Subcutaneous adipose tissue (tissue), 4 donors: ENCODE data around the gene CTSW. TPM values are rescaled to one million over a fixed set of nuclear protein-coding genes. Genes with fewer than 3 reads are reported as not detected.

Experiments
- total RNA-seq, 4 donors: library from RNA; depleted of rRNA; stranded (reverse); fragments of >200 nt; gene quantifications; one replicate each; pipeline ENCODE4 v1.1.0, GENCODE V29; 2016
- TF ChIP-seq, protein P1 (sequence below): fragments of 450-650 bp; IDR thresholded peaks from one replicate; pipeline ENCODE4 v1.5.1; 2016; ENCODE audit warnings: low read depth, mild to moderate bottlenecking, control low read depth, antibody characterized with exemption, moderate library complexity

The CTSW gene
- total RNA-seq, 4 donors from 2014 or later, result 1.7 to 5.7 (median 2.9) TPM; not detected in 1

DNA sequence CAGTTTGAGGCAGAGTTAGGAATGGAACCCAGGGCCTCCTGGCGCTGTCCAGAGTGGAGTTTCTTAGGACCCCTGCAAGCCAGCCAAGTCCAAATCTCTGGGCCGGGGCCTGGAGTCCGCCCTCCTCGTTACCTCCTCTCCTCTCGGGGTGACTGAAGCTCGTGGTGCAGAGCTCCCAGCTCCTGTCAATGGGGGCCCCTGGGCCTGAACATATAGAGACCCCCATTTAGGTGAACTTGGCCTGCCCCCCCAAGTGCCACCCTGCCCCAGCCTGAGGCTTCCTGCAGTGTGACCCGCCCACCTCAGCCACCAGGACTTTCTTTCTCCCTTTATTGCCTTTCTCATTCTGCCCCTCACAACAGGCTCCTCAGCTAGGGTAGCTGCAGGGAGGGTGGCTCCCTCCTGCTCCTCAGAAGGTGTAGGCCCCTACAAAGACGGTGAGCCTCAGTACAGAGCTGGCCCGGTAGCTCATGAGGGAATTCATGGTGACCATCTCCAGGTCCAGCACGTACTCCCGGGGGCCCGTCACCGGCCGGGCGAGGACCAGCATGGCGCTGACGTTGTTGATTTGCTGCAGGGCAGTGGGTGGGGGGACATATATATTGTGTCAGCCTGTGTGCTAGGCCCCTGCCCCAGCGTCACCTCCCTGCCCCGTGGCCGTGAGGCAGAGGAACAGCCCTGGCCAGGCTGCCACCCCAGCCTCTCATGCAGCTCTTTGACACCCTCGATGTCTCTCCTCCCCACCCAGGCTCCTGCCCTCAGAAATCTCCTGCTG is 12.9 kb upstream of the CTSW start:
- TF ChIP-seq, protein P1, sequence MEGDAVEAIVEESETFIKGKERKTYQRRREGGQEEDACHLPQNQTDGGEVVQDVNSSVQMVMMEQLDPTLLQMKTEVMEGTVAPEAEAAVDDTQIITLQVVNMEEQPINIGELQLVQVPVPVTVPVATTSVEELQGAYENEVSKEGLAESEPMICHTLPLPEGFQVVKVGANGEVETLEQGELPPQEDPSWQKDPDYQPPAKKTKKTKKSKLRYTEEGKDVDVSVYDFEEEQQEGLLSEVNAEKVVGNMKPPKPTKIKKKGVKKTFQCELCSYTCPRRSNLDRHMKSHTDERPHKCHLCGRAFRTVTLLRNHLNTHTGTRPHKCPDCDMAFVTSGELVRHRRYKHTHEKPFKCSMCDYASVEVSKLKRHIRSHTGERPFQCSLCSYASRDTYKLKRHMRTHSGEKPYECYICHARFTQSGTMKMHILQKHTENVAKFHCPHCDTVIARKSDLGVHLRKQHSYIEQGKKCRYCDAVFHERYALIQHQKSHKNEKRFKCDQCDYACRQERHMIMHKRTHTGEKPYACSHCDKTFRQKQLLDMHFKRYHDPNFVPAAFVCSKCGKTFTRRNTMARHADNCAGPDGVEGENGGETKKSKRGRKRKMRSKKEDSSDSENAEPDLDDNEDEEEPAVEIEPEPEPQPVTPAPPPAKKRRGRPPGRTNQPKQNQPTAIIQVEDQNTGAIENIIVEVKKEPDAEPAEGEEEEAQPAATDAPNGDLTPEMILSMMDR, result no peak

DNA sequence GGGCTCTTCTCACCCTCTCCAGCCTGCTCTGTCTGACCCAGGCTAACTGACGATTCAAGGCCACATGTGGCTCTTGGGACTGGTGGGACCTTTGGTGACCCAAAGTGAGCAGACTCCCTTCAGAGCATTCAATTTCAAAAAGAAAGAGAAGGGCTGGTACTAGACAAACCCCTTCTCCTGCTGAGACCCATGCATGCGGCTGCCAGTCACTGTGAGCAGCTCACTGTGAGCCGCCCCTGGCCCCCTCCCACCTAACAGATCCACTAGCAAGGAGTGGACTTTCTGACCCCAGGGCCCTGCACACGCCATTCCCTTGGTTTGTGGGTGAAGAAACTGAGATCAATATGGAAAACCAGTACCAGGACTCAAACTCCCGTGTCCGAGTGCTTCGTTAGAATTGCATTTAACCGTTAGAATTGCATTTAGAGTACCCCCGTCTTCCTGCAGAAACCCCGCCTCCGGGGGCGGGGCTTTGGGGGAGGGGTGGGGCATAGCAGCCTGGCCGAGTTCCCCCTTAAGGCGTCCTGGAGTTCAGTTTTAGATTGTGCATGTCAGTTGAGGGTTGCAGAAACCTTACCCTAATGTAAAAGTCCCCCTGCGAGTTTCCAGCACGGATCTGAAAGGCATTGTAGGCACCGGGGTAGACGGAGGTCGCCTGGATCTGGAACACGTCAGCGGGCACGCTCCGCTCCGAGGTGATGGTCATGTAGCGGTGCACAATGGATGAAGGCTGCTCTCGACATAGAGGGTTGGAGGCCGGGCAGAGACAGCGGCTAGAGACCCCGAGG is 12.2 kb upstream of the CTSW start:
- TF ChIP-seq, protein P1, result no peak

DNA sequence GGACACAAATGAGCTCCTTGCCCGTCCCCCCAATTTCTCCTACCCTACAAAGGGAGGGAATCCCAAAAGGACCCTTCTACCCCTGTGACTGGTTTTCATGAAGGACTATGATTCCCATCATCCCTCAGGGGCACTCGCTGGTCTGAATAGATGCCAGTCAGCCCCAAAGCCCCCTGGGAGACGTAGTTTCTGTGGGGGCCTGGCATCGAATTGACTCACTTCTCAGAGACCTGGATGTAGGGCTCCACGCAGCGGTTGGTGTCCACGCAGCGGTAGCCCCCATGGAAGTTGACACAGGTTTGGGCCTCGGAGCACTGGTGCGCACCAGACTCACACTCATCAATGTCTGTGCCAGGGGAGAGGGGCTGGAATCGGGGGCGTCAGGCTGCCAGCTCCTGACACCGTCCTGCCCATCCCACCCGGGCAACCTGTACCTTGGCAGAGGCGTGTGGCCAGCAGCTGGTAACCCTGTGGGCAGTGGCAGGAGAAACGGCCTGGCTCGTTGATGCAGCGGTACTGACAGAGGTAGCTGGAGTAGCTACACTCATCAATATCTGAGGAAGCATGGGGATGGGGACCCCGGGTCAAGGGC is 11.5 kb upstream of the CTSW start:
- TF ChIP-seq, protein P1, result no peak

DNA sequence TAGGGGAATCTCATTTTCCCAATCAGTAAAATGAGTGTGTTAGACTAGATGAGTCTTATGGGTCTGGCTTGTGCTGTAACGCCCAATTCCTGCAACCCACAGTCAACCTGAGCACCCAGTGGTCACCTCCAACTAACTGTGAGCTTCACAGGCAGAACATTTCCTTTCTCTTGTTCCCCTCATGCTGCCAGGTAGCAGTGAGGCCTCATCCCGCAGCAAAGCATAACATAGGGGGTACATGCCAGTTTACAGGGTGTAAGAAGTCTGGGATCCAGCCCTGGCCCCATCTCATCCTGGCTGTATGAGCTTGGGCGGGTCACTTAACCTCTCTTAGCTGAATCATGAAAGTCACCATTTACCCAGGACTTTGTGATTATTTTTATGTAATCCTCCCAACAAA is 10.7 kb upstream of the CTSW start:
- TF ChIP-seq, protein P1, result no peak

DNA sequence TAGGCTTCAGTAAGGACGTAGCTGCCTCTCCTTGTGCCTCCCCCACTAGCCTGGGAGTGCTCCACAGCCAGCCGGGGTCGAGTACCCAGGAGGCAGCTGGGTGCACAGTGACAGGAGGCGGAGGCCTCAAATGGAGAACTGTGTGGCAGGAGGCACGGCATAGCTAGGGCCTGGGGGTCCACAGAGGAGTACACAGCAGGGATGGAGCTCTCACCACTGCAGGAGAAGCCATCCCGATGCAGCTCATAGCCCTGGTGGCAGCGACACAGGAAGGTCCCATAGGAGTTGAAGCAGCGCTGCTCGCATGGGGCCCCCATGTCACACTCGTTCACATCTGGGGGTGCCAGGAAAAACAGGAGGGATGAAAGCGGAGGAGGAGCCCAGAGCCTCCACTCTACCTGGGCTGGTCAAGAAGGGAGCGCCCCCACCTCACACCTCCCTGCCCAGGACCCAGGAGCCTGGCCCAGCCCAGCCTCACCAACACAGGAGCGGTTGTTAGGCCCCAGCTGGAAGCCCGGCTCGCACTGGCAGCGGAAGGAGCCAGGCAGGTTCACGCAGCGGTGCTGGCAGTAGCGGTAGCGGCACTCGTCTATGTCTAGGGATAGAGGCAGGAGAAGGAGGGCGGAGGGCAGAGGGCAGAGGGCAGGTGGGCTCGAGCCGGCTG is 9.9 kb upstream of the CTSW start:
- TF ChIP-seq, protein P1, result no peak

DNA sequence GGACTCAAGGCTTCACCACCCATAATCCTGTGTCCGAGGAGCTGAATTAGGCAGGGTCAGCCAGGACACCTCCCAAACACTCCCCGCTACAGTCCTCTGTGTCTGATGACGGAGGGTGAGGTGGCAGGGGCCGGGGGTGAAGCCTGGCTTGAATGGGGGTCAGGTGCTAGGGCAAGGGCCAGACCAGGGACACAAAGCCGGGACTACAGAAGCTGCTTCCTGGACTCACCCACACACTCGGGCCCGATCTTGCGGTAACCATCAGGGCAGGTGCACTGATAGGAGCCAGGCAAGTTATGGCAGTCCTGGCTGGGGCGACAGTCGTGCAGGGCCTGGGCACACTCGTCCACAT is 9.4 kb upstream of the CTSW start:
- TF ChIP-seq, protein P1, result no peak
